ENCODE results near the gene STXBP6. TPM values are rescaled to one million over a fixed set of nuclear protein-coding genes. Genes with fewer than 3 reads are reported as not detected.

STXBP6 gene
- total RNA-seq, 4 donors from 2014 or later = 34.9 to 62.1 (median 45.5) TPM

DNA sequence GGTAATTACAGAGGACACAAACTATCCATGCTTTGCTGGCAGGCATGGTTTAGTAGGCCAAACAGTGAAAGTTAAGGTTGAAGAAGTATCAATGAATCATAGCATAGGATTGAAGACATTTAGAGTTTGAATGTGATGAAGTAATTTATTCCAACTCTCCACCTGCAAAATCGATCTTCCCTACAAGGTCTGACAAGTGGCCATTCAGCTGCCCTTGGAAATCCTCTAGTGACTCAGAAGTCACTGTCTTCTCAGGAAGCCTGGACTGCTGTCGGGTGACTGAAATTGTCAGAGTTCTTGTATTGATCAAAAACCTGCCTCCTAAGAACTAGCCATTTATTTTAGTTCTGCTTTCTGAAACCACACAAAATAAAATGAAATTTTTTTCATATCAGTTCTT lies 17.7 kb upstream of the STXBP6 start:
- Histone ChIP-seq H3K4me1 (no peaks in the 10 kb centered on the region), H3K27ac (no peak overlapping the region), H3K4me3 (no peak overlapping the region), H3K9me3 (no peaks in the 10 kb centered on the region), H3K27me3 (no peaks in the 10 kb centered on the region), H3K36me3 (no peaks in the 10 kb centered on the region)
- TF ChIP-seq POLR2A (IDR thresholded peaks at IDR 0.05) = no peak
- DNase-seq (ENCODE audit: low spot score in 2 of 2) = no peak
- 86% methylated on average over 2 of the region's 2 CpGs for WGBS

GRCh38 chr14:25062022-25062321 lies 12.0 kb upstream of the STXBP6 start:
- DNase-seq (ENCODE audit: low spot score in 2 of 2) = no peak
- Histone ChIP-seq H3K36me3 (no peaks in the 10 kb centered on the region), H3K27me3 (no peaks in the 10 kb centered on the region), H3K9me3 (no peaks in the 10 kb centered on the region), H3K4me1 (no peaks in the 10 kb centered on the region), H3K4me3 (no peak overlapping the region), H3K27ac (no peak overlapping the region)
- WGBS = 74% methylated on average over 3 of the region's 3 CpGs
- TF ChIP-seq POLR2A (IDR thresholded peaks at IDR 0.05) (no peak), EP300 (IDR thresholded peaks at IDR 0.05) (no peak), POLR2AphosphoS5 (IDR thresholded peaks at IDR 0.05) (no peak)
- TF ChIP-seq, protein P1, sequence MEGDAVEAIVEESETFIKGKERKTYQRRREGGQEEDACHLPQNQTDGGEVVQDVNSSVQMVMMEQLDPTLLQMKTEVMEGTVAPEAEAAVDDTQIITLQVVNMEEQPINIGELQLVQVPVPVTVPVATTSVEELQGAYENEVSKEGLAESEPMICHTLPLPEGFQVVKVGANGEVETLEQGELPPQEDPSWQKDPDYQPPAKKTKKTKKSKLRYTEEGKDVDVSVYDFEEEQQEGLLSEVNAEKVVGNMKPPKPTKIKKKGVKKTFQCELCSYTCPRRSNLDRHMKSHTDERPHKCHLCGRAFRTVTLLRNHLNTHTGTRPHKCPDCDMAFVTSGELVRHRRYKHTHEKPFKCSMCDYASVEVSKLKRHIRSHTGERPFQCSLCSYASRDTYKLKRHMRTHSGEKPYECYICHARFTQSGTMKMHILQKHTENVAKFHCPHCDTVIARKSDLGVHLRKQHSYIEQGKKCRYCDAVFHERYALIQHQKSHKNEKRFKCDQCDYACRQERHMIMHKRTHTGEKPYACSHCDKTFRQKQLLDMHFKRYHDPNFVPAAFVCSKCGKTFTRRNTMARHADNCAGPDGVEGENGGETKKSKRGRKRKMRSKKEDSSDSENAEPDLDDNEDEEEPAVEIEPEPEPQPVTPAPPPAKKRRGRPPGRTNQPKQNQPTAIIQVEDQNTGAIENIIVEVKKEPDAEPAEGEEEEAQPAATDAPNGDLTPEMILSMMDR (IDR thresholded peaks at IDR 0.05) = no peak

DNA sequence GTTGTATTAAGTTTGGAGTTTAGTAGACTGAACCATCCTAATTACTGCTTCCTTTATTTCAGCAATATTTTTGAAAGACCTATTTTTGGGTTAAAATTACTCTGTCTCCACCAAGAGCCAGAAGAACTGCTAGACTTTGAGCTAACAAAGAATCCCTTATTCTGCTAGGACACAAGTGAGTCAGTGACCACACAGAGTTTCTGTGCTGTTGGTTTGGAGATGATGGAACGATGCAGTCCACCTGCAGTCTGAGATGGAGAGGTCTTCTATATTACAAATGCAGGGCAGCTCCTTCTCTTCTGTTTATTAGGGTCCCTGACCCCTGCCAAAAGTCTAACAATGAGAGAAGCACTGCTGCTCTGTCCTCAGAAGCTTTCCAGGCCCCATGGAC lies 6.7 kb upstream of the STXBP6 start:
- H3K36me3 ChIP-seq = no peaks in the 10 kb centered on the region
- TF ChIP-seq EP300 (IDR thresholded peaks at IDR 0.05) (no peak), POLR2A (IDR thresholded peaks at IDR 0.05) (no peak)
- H3K27ac ChIP-seq = no peak overlapping the region
- no peaks in the 10 kb centered on the region for H3K4me1 ChIP-seq
- no peak overlapping the region for H3K4me3 ChIP-seq
- H3K9me3 ChIP-seq = no peaks in the 10 kb centered on the region
- 89% methylated on average over 1 of the region's 1 CpG for WGBS
- no peaks in the 10 kb centered on the region for H3K27me3 ChIP-seq
- DNase-seq (ENCODE audit: low spot score in 2 of 2) = no peak

DNA sequence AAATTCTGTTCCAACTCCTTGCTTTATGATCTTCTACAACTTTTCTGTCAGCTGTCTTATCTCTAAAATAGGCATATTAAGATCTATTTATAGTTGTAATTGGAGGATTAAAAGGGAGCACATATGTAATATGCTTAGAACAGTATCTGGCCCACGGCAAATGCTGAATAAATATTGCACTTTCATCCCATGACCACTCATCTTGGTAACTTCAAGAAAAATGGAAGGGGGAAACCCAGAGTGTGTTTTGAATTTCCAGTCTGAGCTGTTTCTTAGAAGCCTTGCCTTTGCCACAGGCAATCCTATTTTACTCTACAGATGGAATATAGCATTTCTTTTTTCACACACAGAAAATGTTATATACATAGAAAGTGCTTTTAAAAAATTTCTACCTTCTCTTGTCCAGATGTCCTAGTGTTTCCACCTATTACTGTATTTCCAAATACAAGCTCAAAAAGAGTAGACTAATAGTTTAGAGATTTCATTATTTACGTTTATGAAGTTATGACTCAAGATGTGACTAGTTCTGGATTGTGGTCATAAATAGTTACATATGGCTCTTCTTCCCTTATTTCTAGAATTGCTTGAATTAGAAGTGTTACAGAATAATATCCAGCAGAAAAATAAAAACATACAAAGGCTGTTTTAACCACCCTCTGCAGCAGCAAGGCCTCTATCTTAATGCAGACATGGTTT lies 6.2 kb upstream of the STXBP6 start:
- no peak for TF ChIP-seq EP300 (IDR thresholded peaks at IDR 0.05)
- TF ChIP-seq, protein P1 (IDR thresholded peaks at IDR 0.05) = no peak
- TF ChIP-seq POLR2AphosphoS5 (IDR thresholded peaks at IDR 0.05) = no peak
- TF ChIP-seq POLR2A (IDR thresholded peaks at IDR 0.05) = no peak
- DNase-seq (ENCODE audit: low spot score in 2 of 2) = no peak
- H3K4me3 ChIP-seq = no peak overlapping the region
- H3K9me3 ChIP-seq = no peaks in the 10 kb centered on the region
- 57% methylated on average over 2 of the region's 2 CpGs for WGBS
- H3K4me1 ChIP-seq = no peaks in the 10 kb centered on the region
- no peaks in the 10 kb centered on the region for H3K27me3 ChIP-seq
- peak overlapping the region; percentile 12 for H3K27ac ChIP-seq
- H3K36me3 ChIP-seq = no peaks in the 10 kb centered on the region

DNA sequence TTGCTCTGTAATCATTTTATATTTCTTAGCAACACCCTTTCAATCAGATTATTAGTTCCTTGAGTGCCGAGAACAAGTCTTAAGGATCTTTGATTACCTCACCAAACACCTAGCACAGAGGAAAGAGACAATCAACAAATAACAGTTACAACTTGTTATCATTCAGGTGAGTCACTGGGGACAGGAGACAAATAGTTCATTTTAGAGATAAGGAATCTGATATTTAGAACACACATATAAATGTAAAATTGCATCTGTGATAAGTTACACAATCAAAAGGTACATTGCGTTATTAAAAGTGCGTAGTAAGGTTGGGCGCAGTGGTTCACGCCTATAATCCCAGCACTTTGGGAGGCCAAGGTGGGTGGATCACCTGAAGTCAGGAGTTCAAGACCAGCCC lies 5.1 kb upstream of the STXBP6 start:
- Histone ChIP-seq H3K27ac (no peak overlapping the region), H3K36me3 (no peaks in the 10 kb centered on the region), H3K4me1 (peaks cover 9% of the 10 kb centered on the region), H3K4me3 (no peak overlapping the region), H3K9me3 (no peaks in the 10 kb centered on the region), H3K27me3 (no peaks in the 10 kb centered on the region)
- no peak for DNase-seq (ENCODE audit: low spot score in 2 of 2)
- 42% methylated on average over 5 of the region's 5 CpGs for WGBS
- TF ChIP-seq POLR2AphosphoS5 (IDR thresholded peaks at IDR 0.05) = no peak
- TF ChIP-seq, protein P1 (IDR thresholded peaks at IDR 0.05) = no peak
- TF ChIP-seq POLR2A (IDR thresholded peaks at IDR 0.05) = no peak
- TF ChIP-seq EP300 (IDR thresholded peaks at IDR 0.05) = no peak

- H3K36me3 ChIP-seq = no peaks in the 10 kb centered on the region
- H3K4me1 ChIP-seq = peaks cover 20% of the 10 kb centered on the region
- no peak for TF ChIP-seq EP300 (IDR thresholded peaks at IDR 0.05)
- TF ChIP-seq, protein P1 (IDR thresholded peaks at IDR 0.05) = no peak
- TF ChIP-seq POLR2A (IDR thresholded peaks at IDR 0.05) = no peak
- TF ChIP-seq POLR2AphosphoS5 (IDR thresholded peaks at IDR 0.05) = no peak
- H3K27ac ChIP-seq = no peak overlapping the region
- DNase-seq (ENCODE audit: low spot score in 2 of 2) = no peak
- H3K9me3 ChIP-seq = no peaks in the 10 kb centered on the region
- peaks cover 8% of the 10 kb centered on the region for H3K27me3 ChIP-seq
- H3K4me3 ChIP-seq = no peak overlapping the region
- WGBS = 92% methylated on average over 1 of the region's 1 CpG
Measured at GRCh38 chr14:25053585-25053984, 3.6 kb upstream of the STXBP6 start.

Data from suprapubic skin (tissue), 4 donors.